ENCODE data around the gene TUBA3C.
"Not testable (repeated sequence)": the region's sequence is repeated elsewhere in the genome, so short reads cannot be mapped to it uniquely, and the experiment has no call there.

The TUBA3C gene

DNA sequence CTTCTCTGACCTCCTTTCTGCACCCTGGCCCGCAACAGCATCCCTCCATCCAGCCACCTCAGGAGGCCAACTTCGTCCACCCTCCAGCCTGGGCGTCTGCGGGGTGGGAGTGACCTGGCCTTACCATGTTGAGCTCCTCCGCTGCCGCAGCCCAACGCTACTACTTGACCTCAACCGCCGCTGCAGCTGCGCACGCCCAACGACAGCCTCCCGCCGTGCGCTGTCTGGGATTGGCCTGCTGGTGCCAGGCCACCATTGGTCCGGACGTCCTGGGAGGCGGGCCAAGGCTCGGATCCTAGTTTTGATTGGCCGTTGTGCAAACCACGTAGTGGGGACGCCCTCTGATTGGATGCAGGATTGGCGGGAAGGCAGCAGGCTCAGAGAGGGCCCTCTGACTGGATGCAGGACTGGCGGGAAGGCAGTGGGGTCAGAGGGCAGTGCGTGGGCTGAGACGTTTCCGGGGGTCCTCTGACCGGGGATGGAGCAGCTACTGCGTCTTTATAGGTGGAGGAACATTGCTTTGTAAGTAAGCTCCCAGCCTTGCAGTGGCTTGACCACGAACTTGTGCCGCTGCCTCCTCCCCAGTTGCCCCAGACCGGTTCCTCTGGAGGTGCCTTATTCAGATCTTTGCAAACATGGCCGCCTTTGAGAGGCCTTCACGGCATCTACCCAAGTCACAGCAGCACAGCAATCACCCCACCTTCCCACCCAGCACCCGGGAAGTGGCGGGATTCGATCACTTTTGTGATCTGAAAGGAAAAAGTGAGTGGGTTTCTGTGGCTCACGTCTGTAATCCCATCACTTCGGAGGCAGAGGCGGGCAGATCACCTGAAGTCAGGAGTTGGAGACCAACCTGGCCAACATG, at the start of gene TUBA3C:
Gene TUBA3C (minus strand): TSS at position 204 of the 865 bp plus-strand sequence. CDS start 77 bp downstream, at position 127.
- no peak for DNase-seq

DNA sequence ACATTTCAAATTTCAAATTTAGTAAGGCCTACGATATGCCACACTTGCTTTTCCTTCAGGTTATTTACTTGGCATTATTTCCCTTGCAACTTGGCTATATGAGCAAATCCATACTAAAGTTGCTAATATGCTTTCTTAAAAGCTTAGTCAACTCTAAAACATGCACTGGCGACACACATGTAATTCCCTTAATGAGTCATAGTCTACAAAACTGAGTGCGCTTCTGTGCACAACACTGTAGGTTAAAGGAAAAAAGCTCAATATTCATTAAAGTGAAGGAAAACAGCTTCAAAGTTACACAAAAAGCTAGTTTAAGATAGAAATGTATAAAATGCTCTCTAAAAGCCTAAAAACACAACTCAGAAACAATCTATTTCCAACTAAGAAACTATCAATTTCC, 25.8 kb upstream of the TUBA3C start:
- DNase-seq: not testable (repeated sequence)

DNA sequence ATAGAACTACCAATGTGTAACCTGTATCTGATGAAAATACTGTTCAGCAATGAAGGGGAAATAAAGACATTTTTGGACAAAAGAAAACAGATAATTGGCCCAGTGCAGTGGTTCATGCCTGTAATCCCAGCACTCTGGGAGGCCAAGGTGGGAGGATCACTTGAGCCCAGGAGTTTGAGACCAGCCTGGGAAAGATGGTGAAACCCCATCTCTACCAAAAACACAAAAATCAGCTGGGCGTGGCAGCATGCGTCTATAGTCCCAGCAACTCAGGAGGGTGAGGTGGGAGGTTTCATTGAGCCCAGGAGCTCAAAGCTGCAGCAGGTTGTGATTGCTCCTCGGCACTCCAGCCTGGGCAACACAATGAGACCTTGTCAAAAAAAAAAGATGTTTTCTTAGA, 11.0 kb upstream of the TUBA3C start:
- DNase-seq: not testable (repeated sequence)

DNA sequence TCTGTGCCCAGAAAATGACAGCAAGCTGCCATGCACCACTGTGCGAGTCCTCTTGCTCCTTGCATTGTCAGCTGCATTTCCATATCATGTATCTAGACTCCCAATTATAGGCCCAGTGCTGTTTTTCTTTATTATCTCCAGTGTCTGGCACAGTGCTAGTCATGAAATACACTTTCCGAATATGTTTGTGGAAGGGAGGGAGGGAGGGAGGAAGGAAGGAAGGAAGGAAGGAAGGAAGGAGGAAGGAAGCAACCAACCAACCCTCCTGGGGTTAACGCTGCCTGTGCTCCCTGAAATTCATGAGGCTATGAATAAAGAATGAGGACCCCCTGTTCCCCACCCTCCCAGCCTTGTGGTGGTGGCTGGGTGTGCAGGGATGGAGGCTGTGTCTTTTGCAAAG, 8.3 kb upstream of the TUBA3C start:
- not testable (repeated sequence) for DNase-seq

DNA sequence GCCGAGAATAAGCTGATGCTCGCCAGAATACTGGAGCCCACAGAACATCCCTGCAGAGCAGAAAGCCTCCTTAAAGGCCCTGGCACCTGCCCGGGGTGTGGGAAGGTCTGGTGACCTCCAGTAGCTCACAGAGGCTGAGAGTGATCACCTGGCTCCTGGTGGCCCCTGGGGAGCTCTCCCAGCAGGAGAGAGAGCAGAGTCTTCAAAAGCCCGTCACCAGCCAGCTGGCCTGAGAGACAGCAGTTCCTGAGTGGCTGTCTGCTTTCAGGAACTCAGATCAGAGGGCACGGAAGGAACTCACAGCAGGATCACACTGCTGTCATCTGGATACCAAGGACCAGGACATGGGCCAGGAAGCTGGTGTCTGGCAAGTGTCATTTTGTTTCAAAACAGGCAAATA, 7.7 kb upstream of the TUBA3C start:
- DNase-seq: not testable (repeated sequence)

DNA sequence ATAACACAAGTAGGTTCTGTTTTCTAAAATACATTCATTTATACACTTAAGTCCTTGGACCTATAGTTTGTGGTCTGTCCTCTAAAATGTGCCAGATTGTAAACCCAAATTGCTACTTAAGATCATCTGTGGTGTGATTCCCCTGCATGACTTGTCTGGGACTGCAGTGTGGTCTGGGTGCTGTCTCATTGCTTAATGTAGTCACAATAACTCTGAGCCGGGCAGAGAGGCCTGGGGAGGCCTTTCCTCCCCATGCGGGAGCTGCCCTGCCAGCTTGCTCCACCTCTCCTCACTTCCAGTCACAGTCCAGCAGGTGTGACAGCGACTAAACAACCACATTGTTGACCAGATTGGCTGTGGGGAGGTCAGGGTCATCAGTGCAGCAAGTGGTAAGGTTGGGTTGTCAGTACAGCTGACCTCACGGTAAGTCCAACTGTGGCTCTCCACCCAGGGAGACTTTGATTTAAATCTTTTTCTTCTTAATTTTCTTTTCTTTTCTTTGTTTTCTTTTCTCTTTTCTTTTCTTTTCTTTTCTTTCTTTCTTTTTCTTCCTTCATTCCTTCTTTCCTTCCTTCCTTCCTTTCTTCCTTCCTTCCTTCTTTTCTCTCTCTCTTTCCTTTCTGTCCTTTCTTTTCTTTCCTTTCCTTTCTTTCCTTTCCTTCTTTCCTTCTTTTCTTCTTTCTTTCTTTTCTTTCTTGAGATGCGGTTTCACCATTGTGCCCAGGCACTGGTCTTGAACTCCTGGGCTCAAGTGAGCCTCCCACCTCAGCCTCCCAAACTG, 4.4 kb upstream of the TUBA3C start:
- DNase-seq: no peak

DNA sequence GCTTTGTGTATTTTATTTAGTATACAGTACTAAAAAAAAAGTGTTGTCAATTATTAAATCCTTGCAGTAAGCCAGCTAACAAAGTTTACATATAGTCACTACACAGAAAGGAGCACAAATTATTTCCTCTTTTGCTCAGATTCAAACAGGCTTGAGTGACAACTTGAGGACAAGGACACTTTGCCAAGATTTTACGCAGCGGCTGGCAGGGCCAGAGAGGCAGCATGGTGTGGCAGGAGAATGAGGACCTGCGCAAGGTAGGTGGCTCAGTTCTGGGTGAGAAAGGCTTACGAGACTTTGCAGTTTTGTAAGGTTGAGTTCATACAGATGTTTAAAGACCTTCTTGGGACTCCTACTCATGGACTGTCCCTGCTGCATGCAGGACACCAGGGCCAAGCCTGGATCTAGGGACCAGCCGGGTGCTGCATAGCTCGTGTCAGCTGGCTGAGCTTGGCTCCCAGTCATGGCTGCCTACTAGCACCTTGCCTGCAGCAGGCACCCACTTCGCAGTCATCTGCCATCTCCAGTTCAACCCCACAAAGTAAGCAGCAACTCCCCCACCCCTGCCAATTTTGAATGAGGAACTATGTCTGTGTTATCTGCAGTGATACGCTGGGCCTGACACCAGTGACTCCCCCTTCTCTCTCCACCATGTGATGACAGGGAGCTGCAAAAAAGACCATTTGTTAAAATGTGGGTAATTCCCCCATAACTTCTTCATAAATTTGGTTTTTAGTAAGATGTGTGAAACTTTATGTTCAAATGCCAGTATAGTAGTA, 3.7 kb upstream of the TUBA3C start:
- no peak for DNase-seq

DNA sequence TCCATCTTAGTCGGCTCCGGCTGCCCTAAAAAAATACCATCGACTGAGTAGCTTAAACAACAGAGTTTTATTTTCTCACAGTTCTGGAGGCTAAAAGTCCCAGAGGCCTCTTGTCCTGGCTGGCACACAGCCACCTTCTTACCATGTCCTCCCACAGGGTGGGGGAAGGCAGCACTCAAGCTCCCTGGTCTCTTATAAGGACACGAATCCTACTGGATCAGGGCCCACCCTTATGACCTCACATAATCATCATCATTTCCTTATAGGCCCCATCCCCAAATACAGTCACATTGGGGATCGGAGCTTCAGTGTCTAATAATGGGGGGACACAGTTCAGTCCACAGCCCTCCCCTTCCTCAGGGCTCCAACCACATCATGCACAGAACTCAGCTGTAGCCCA, 2.6 kb upstream of the TUBA3C start:
- DNase-seq: no peak

DNA sequence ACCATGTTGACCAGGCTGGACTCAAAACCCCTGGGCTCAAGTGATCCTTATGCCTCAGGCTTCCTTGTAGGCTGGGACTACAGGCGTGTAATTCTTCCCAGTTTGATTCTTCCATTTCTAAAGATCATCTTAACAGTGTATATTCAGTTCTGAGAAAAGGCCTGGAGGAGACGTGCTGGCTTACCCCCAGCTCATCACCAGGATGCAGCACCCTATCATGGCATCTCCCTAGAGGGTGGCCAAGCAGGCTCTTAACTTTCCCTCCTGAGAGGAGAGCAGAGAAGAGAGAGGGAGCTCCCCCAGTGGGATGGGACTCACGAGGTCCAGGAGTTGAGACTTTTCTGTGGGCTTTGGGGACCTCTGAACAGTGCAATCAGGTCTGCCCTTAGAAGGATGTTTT, 2.1 kb upstream of the TUBA3C start:
- DNase-seq: no peak

DNA sequence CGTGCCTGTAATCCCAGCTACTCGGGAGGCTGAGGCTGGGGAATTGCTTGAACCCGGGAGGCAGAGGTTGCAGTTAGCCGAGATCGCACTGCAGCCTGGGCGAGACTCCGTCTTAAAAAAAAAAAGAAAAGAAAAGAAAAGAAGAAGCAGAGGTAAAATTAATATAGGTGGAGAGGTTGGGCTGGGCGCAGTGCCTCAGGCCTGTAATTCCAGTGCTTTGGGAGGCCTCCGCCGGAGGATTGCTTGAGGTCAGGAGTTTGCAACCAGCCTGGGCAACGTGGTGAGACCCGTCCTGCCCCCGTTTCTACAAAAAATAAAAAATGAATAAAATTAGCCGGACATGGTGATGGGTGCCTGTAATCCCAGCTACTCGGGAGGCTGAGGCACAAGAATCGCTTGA, 912 bp upstream of the TUBA3C start:
- DNase-seq: no peak

DNA sequence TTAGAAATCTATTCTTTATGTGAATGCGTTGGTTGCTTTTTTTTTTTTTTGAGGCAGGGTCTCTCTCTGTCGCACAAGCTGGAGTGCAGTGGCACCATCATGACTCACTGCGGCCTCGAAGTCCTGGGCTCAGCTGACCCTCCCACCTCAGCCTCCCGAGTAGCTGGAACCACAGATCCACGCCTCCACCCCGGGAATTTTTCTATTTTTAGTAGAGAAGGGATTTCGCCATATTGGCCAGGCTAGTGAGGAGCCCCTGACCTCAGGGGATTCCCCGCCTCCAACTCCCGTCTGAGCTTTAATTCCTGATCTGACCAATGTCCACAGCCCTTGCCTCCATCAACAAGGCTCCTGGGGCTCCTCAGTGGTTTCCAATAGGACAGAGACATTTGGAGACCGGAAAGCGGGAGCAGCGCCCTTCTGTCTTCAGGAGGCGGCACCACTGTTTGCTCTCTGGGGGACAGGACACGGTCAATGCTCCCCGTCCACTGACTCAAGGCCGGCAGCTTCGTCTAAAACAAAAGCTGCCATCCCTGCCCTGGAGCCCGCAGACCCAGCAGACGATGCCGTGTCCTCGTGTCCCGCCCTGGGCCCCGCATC, 503 bp downstream of the TUBA3C start:
- DNase-seq: no peak

DNA sequence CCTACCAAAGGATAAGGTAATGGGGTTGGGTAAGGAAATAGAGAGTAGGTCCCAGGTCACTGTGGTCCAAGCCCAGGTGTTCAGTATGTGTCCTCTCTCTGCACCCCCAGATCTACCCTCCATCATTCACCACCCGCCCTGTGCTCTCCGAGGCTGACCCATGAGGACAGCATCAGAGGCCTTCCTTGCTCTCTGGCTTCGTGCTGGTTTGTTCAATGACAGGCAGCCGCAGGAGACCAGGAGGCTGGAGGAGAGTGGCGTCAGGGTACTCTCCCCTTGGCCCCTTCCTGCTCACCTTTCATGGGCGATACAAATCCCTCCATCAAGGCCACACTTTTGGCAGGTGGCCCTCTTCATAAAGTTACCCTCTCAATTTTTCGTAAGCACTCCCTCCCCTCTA, 1.7 kb downstream of the TUBA3C start:
- DNase-seq: no peak

DNA sequence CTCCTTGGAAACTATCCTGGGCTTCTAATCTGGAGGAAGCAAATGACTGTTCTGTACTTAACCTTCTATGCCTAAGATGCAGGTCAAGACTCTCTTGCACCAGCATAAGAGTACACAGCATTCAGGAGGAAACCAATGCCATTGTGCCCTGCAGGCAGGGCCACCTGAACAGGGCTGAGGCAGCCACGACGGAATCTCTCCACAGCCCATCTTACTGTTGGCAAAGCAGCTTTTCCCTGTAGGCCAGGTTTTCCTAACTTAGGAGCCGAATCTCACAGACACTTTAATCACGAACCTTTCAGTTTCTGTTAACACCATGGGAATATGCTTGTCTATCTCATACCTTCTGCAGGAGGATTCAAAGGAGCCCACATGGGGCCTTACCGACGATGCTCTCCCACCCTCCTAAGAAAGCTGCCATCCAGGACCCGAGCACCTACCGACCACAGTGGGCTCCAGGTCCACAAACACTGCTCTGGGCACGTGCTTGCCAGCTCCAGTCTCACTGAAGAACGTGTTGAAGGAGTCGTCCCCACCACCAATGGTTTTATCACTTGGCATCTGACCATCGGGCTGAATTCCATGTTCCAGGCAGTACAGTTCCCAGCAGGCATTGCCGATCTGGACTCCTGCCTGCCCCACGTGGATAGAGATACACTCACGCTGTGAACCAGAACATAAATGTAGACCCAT, 2.6 kb downstream of the TUBA3C start:
- no peak for DNase-seq

DNA sequence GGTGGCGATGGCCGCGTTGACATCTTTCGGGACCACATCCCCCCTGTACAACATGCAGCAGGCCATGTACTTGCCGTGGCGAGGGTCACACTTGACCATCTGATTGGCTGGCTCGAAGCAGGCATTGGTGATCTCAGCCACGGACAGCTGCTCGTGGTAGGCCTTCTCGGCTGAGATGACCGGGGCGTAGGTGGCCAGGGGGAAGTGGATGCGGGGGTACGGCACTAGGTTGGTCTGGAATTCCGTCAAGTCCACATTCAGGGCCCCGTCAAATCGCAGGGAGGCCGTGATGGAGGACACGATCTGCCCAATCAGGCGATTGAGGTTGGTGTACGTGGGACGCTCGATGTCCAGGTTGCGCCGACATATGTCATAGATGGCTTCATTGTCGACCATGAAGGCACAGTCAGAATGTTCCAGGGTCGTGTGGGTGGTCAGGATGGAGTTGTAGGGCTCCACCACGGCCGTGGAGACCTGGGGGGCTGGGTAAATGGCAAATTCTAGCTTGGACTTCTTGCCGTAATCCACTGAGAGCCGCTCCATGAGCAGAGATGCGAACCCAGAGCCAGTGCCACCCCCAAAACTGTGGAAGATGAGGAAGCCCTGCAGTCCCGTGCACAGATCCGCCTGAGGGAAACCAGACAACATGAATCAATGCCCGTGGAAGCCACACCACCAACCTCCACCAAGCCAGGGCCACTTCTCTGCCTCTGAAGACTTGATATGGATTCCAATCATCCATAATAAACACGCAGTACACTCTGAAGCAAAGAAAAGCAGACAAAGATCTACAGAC, 4.4 kb downstream of the TUBA3C start:
- not testable (repeated sequence) for DNase-seq

DNA sequence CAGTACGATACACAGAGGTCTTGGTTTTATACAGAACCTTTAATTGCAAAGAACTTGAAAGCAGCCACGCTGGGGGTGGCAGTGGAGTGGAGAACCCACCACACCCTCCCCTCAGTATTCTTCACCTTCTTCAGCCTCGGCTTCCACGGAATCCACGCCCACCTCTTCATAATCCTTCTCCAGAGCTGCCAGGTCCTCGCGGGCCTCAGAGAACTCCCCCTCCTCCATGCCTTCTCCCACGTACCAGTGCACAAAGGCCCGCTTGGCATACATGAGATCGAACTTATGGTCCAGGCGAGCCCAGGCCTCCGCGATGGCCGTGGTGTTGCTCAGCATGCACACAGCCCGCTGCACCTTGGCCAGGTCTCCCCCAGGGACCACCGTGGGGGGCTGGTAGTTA, 7.9 kb downstream of the TUBA3C start:
- no peak for DNase-seq

DNA sequence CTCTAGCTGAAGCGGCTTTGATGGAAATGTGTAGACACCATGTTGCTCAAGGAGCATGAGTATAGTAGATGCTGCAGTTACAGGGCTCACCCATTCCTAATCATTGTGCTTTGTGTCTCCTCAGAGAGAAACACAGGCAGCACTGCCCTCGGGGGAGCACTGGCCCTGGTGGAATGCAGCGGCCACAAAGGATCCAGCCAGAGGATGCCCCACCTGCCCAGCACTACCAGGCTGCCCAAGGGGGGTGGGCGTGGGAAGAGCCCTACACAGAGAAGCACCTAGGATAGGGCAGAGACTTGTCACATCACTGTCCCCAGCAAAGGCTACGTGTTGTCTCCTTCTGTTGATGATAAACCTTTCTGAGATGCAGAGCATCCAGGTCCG, 9.0 kb downstream of the TUBA3C start:
- DNase-seq: no peak

DNA sequence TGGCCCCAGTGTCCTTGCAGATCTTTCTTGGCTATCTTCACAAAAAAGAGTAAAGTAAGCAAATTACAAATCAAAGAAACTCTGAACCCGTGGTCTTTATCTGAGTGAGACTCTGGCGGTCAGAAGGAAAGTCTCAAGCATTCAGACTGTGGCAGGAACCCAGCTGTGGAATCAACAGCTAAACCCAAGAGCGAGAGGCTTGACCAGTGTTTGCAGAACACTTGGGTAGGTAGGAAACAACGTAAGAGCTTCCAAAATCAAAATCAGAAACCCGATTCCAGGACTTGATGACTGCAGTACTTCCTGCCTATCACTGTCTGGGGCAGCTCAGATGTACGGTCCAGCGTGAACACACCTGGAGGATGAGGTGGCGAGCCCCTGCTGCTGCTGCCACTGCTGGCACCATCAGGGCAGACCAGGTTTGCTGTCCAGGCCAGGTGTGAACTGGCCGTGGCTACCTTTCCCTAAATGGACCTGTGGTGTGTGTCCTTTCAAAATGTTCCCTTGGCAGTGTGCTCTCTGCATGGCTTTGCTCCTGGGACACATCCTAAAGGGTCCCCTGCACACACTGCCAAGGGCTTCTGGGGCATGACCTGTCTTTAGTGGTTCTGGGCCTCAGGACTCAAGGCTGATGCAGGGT, 9.5 kb downstream of the TUBA3C start:
- DNase-seq: no peak

DNA sequence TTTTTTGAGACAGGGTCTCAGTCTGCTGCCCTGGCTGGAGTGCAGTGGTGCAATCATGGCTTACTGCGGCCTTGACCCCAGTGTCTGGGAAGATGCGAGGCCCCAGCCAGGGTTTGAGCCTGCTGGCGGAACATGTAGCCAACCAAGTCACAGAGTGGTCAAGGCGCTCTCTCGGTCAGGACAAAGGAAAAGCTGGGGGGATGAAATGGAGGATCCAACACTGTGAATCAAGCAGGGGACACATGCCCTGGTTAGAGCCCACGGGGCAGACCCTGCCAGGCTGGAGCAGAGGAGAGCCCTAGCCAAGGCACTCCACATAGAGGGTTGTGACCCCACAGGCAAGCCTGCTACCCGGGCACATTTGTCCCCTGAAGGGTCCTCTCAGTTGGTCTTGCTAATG, 10.1 kb downstream of the TUBA3C start:
- DNase-seq: no peak

DNA sequence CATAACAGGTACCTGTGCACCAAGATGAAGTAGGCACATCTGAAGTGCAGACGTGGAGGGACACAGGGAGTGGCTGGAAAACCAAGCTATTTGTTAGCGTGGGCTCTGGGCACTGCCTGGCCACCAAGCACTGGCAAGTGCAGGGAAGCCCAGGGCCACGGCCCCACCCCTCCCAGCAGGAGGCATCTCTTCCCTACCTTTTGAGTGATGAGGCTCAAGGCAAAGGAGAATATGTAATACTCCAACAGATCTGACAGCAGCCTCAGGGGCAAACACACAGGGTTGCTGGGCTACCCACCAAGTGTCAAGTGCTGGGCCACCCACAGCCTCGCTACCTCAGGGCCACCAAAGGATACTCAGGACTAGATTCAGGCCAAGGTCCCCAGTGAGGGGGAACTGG, 11.6 kb downstream of the TUBA3C start:
- DNase-seq: no peak

DNA sequence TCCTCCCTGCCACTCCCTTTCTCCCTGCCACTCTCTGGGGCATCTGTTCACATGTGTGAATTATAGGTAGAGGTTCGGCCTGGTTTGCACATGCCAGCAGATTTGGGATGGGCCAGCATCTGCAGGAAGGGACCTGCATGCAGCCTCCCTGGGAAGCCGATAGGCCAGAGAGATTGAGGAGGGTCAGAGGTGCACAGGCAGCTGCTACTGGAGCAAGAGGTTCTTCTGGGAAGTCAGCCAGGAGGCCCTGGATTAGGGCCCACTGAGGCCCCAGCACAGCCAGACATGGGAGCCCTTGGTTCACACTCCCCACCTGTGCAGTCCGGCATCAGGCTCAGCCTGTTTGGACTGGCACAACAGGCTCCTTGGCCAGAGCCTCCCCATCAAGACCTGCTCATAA, 12.1 kb downstream of the TUBA3C start:
- no peak for DNase-seq

DNA sequence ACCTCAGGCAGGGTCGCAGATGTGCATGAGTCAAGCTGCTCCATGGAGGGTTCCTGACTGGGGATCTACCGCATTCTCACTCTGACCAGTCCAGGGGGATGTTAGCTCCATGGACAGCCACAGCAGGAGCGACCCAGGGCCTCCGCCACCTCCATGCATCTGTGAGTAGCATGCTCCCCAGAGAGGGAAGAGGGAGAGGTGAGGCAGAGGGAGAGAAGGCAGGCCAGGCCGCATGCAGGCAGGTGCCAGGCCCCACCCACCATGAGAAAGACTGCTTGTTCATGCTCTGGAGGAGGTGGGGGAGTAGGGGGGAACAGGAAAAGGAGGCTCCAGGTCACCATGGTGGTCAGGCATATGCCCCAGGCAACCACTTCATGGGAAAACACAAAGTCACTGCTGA, 20.3 kb downstream of the TUBA3C start:
- no peak for DNase-seq

Measured in KG1 (cell line).